HG02943 (cell line): ENCODE results near the gene MDFI.

Experiments used
- ATAC-seq: cut with Tn5 transposase; IDR thresholded peaks from one replicate; pipeline ENCODE4 v1.9.1; 2021; ENCODE audit warnings: mild to moderate bottlenecking, low read depth, moderate library complexity; ENCODE audit not compliant: unreplicated experiment

Gene MDFI

GRCh38 chr6:41668968-41669367, 30.7 kb downstream of the MDFI start:
- no peak for ATAC-seq

- ATAC-seq: no peak
These were observed 32.6 kb downstream of the MDFI start for GRCh38 chr6:41670703-41671360.

- no peak for ATAC-seq
These were observed 33.1 kb downstream of the MDFI start for GRCh38 chr6:41671376-41671775.

- ATAC-seq: no peak
These were observed 33.7 kb downstream of the MDFI start for GRCh38 chr6:41672016-41672415.

GRCh38 chr6:41672816-41673703, 34.8 kb downstream of the MDFI start:
- no peak for ATAC-seq

GRCh38 chr6:41673704-41674000, 35.4 kb downstream of the MDFI start:
- no peak for ATAC-seq

- no peak for ATAC-seq
These were observed 36.1 kb downstream of the MDFI start for GRCh38 chr6:41674231-41675000.

GRCh38 chr6:41675176-41675775, 37.0 kb downstream of the MDFI start:
- no peak for ATAC-seq

GRCh38 chr6:41675992-41676391, 37.7 kb downstream of the MDFI start:
- ATAC-seq: no peak

GRCh38 chr6:41676431-41676830, 38.2 kb downstream of the MDFI start:
- ATAC-seq: no peak

GRCh38 chr6:41677124-41677921, 39.1 kb downstream of the MDFI start:
- no peak for ATAC-seq

GRCh38 chr6:41678511-41679084, 40.3 kb downstream of the MDFI start:
- ATAC-seq: no peak

GRCh38 chr6:41679696-41680095, 41.4 kb downstream of the MDFI start:
- ATAC-seq: no peak

GRCh38 chr6:41680182-41680965, 42.1 kb downstream of the MDFI start:
- ATAC-seq: no peak

GRCh38 chr6:41682056-41682477, 43.8 kb downstream of the MDFI start:
- no peak for ATAC-seq

- no peak for ATAC-seq
These were observed 44.4 kb downstream of the MDFI start for GRCh38 chr6:41682497-41683272.

- peak; percentile 6 for ATAC-seq
These were observed 44.9 kb downstream of the MDFI start for GRCh38 chr6:41683273-41683522.

GRCh38 chr6:41683523-41684310, 45.4 kb downstream of the MDFI start:
- ATAC-seq: peak; percentile 69
